ENCODE data around the gene ZNF451.

ZNF451 gene

DNA sequence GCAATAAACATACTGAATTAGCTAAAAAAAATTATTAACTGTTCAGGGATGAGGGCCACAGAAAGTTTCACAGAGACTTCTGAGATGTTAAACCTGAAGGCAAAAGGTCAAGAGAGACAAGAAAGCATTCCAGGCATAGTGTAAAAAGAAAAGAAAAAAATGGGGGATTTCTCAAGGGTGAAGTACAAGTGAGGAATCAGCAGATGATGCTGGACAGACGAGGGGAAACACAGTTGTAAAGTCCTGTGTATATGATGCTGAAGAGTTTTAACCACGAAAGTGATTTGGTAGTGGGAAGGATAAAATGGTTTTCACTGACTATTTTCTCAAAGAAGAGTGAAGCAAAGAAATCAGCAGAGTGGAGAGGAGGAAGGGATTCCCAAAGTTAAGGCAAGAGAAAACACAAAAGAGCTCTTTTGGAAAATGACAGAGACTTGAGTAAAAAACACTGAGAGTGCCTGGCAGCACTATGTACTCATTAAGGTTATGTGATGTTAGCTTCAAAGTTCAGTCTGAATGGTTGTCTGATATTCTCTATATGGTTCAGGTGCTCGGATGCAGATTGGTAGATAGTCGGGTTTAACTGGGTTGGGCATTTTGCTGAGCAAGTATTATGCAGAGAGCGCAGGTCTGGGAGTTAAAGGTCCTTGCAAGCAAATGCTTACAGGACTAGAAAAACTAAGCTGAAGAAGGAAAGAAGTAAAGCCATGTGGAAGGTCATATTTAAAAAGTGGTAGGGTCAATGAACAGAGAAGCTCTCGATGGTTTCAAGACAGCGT is 115.8 kb downstream of the ZNF451 start:
- TF ChIP-seq, protein P1, sequence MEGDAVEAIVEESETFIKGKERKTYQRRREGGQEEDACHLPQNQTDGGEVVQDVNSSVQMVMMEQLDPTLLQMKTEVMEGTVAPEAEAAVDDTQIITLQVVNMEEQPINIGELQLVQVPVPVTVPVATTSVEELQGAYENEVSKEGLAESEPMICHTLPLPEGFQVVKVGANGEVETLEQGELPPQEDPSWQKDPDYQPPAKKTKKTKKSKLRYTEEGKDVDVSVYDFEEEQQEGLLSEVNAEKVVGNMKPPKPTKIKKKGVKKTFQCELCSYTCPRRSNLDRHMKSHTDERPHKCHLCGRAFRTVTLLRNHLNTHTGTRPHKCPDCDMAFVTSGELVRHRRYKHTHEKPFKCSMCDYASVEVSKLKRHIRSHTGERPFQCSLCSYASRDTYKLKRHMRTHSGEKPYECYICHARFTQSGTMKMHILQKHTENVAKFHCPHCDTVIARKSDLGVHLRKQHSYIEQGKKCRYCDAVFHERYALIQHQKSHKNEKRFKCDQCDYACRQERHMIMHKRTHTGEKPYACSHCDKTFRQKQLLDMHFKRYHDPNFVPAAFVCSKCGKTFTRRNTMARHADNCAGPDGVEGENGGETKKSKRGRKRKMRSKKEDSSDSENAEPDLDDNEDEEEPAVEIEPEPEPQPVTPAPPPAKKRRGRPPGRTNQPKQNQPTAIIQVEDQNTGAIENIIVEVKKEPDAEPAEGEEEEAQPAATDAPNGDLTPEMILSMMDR (conservative IDR thresholded peaks at IDR 0.05; ENCODE audit: low read depth, low read length), result no peak
- Histone ChIP-seq H3K27me3 (ENCODE audit: insufficient read depth, low read depth) (no peaks in the 10 kb centered on the region), H3K4me2 (no peak overlapping the region), H4K20me1 (ENCODE audit: insufficient read depth) (no peaks in the 10 kb centered on the region), H3K4me1 (ENCODE audit: low read depth, poor library complexity, severe bottlenecking) (peaks cover 10% of the 10 kb centered on the region), H3K4me3 (IDR thresholded peaks at IDR 0.05; ENCODE audit: insufficient read depth, low read depth, low read length) (no peak overlapping the region), H3K36me3 (ENCODE audit: insufficient read depth) (no peaks in the 10 kb centered on the region), H2AFZ (ENCODE audit: low read depth) (no peak overlapping the region), H3K27ac (no peak overlapping the region), H3K9ac (no peak overlapping the region), H3K79me2 (ENCODE audit: insufficient read depth, low read depth) (no peaks in the 10 kb centered on the region)

DNA sequence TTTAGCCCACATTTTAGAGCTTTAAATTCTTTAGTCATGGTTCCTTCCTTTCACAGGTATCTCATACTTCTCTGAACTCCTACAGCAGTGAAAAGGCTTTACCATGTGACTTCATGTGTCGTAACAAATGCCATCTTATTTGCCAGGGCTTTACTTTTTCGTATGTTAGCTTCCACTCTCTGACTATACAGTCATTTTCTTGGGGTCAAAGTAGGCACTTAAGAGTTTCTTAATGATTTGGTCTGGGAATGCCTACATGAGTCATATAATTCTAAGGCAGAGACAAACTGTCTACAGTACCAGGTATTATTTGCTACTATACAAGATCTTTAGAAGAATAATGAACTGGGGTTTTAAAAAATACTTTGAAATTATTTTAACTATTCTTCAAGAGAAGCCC is 117.2 kb downstream of the ZNF451 start:
- no peak overlapping the region for H2AFZ ChIP-seq (ENCODE audit: low read depth)
- H4K20me1 ChIP-seq (ENCODE audit: insufficient read depth), result no peaks in the 10 kb centered on the region
- H3K4me1 ChIP-seq (ENCODE audit: low read depth, poor library complexity, severe bottlenecking), result peaks cover 10% of the 10 kb centered on the region
- no peaks in the 10 kb centered on the region for H3K79me2 ChIP-seq (ENCODE audit: insufficient read depth, low read depth)
- no peaks in the 10 kb centered on the region for H3K36me3 ChIP-seq (ENCODE audit: insufficient read depth)
- H3K27me3 ChIP-seq (ENCODE audit: insufficient read depth, low read depth), result no peaks in the 10 kb centered on the region
- H3K4me2 ChIP-seq, result no peak overlapping the region
- H3K9ac ChIP-seq, result no peak overlapping the region
- no peak overlapping the region for H3K27ac ChIP-seq
- TF ChIP-seq, protein P1 (conservative IDR thresholded peaks at IDR 0.05; ENCODE audit: low read depth, low read length), result no peak
- H3K4me3 ChIP-seq (IDR thresholded peaks at IDR 0.05; ENCODE audit: insufficient read depth, low read depth, low read length), result no peak overlapping the region

DNA sequence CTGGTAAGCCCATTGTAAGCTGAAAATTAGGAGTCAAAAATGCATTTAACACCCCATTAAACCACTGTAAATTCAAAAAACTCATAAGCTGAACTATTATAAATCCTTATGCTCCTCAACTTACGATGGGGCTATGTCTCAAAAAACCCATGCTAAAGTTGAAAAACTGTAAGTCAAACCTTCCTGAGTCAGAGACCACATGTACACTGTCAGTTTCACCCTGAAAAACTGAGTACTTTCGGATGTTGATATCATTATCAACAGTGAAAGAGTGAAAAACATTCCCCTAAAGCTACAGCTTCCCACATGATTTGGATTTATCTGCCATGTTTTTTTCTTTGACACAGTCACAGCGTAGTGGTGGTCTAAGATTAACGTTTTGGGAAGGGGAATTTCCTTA is 117.9 kb downstream of the ZNF451 start:
- TF ChIP-seq, protein P1 (conservative IDR thresholded peaks at IDR 0.05; ENCODE audit: low read depth, low read length), result no peak
- H3K36me3 ChIP-seq (ENCODE audit: insufficient read depth), result no peaks in the 10 kb centered on the region
- no peak overlapping the region for H3K9ac ChIP-seq
- H2AFZ ChIP-seq (ENCODE audit: low read depth), result no peak overlapping the region
- H3K4me3 ChIP-seq (IDR thresholded peaks at IDR 0.05; ENCODE audit: insufficient read depth, low read depth, low read length), result no peak overlapping the region
- peaks cover 10% of the 10 kb centered on the region for H3K4me1 ChIP-seq (ENCODE audit: low read depth, poor library complexity, severe bottlenecking)
- H3K79me2 ChIP-seq (ENCODE audit: insufficient read depth, low read depth), result no peaks in the 10 kb centered on the region
- H3K27me3 ChIP-seq (ENCODE audit: insufficient read depth, low read depth), result no peaks in the 10 kb centered on the region
- no peaks in the 10 kb centered on the region for H4K20me1 ChIP-seq (ENCODE audit: insufficient read depth)
- H3K27ac ChIP-seq, result no peak overlapping the region
- no peak overlapping the region for H3K4me2 ChIP-seq

DNA sequence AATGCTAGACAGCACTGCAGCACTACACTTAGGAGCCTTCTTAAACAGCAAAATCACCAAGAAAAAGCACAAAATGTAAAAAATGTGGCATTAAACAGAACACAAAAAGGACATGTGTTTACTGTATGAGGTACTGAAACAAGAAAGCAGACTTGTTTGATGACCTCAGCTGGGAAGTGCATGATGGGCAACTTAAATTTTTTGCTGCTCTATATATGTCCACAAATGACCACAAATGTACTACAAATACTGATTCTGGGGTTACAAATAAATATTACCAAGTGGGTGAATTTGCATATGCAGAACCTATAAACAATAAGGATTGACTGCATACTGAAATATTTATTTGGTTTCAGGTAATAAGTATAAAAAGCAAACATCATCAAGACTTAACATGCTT is 119.0 kb downstream of the ZNF451 start:
- Histone ChIP-seq H3K4me3 (IDR thresholded peaks at IDR 0.05; ENCODE audit: insufficient read depth, low read depth, low read length) (no peak overlapping the region), H3K36me3 (ENCODE audit: insufficient read depth) (no peaks in the 10 kb centered on the region), H3K9ac (no peak overlapping the region), H3K27ac (no peak overlapping the region), H3K79me2 (ENCODE audit: insufficient read depth, low read depth) (no peaks in the 10 kb centered on the region), H4K20me1 (ENCODE audit: insufficient read depth) (no peaks in the 10 kb centered on the region), H3K4me1 (ENCODE audit: low read depth, poor library complexity, severe bottlenecking) (peaks cover 10% of the 10 kb centered on the region), H2AFZ (ENCODE audit: low read depth) (no peak overlapping the region), H3K27me3 (ENCODE audit: insufficient read depth, low read depth) (no peaks in the 10 kb centered on the region), H3K4me2 (no peak overlapping the region)
- TF ChIP-seq, protein P1 (conservative IDR thresholded peaks at IDR 0.05; ENCODE audit: low read depth, low read length), result no peak
